A673 (cell line): Measurements from ENCODE around the gene RDX. TPM values are rescaled to one million over a fixed set of nuclear protein-coding genes. Genes with fewer than 3 reads are reported as not detected.
A peak's percentile ranks its signal among the peaks of the same experiment; 100 is the strongest.

Experiments
- BruUV-seq: library from RNA; stranded (reverse); fragments of 400-500 nt; replicated peaks from 2 replicates; lab custom pipeline; 2021; lab: Mats Ljungman, UMichigan
- CTCF ChIA-PET: fragments of 300-600 bp; sonication (Branson Sonifier 250); formaldehyde crosslinking; loops from one replicate; lab custom pipeline; 2022; ENCODE audit warnings: antibody characterized with exemption; lab: Charles Lee
- POLR2A ChIA-PET: fragments of 300-600 bp; sonication (Branson Sonifier 250); formaldehyde crosslinking; loops from one replicate; lab custom pipeline; 2022; ENCODE audit warnings: antibody characterized with exemption; ENCODE audit not compliant: low non-redundant PET; lab: Charles Lee
- DNase-seq: peaks from one replicate; pipeline ENCODE4 v3.0.0-alpha.2; 2015; ENCODE audit warnings: low spot score
- H3K27ac ChIP-seq: fragments of 200-600 bp; sonication (generic); 2 replicates; pipeline ENCODE4 v1.5.1; 2016; ENCODE audit warnings: mixed run types, low read depth, mild to moderate bottlenecking, mixed read lengths, antibody characterized with exemption, low read length; ENCODE audit not compliant: poor library complexity, severe bottlenecking
- H3K27me3 ChIP-seq: fragments of 200-600 bp; sonication (generic); replicated peaks from 2 replicates; pipeline ENCODE4 v1.6.1; 2017; ENCODE audit warnings: mixed run types, low read depth, mild to moderate bottlenecking, mixed read lengths, antibody characterized with exemption, low read length; ENCODE audit not compliant: insufficient read depth, poor library complexity
- H3K36me3 ChIP-seq: fragments of 200-600 bp; sonication (generic); 2 replicates; pipeline ENCODE4 v1.6.1; 2016; ENCODE audit warnings: mixed run types, mild to moderate bottlenecking, mixed read lengths, antibody characterized with exemption, low read length; ENCODE audit not compliant: insufficient read depth, poor library complexity, severe bottlenecking
- H3K4me1 ChIP-seq: fragments of 200-600 bp; sonication (generic); 2 replicates; pipeline ENCODE4 v1.6.1; 2017; ENCODE audit warnings: mixed run types, mild to moderate bottlenecking, mixed read lengths, antibody characterized with exemption, low read length; ENCODE audit not compliant: insufficient read depth, poor library complexity, severe bottlenecking
- H3K4me3 ChIP-seq: fragments of 200-600 bp; sonication (generic); 2 replicates; pipeline ENCODE4 v1.5.1; 2016; ENCODE audit warnings: low read depth, mixed run types, mild to moderate bottlenecking, mixed read lengths, low read length; ENCODE audit not compliant: poor library complexity, severe bottlenecking
- H3K9me3 ChIP-seq: fragments of 200-600 bp; sonication (generic); 2 replicates; pipeline ENCODE4 v1.6.1; 2016; ENCODE audit warnings: mixed run types, low read depth, mild to moderate bottlenecking, mixed read lengths, antibody characterized with exemption, low read length; ENCODE audit not compliant: poor library complexity, severe bottlenecking
- EZH2 ChIP-seq: fragments of 200-600 bp; sonication (generic); IDR thresholded peaks from 2 replicates; pipeline ENCODE4 v1.6.1; 2017; ENCODE audit warnings: borderline replicate concordance, low read depth, mild to moderate bottlenecking, mixed read lengths, antibody characterized with exemption, low read length; ENCODE audit not compliant: poor library complexity, severe bottlenecking
- intact Hi-C: fragments of 100-400 bp; cut with micrococcal nuclease; formaldehyde crosslinking; loops from one replicate; pipeline ENCODE4 v1.10.0; 2022; ENCODE audit not compliant: unreplicated experiment
- total RNA-seq: library from RNA; stranded (reverse); gene quantifications from 2 replicates; pipeline ENCODE4 v1.2.3, GENCODE V29; 2021
- TF ChIP-seq, protein P1 (sequence below): fragments of 300-800, 200-600 bp; sonication (generic); conservative IDR thresholded peaks from 2 replicates; pipeline ENCODE4 v1.5.1; 2017; ENCODE audit warnings: low read depth, mild to moderate bottlenecking, antibody characterized with exemption, low read length, moderate library complexity, mixed read lengths

The RDX gene
- total RNA-seq, 1 experiment from 2014 or later: 395 TPM

DNA sequence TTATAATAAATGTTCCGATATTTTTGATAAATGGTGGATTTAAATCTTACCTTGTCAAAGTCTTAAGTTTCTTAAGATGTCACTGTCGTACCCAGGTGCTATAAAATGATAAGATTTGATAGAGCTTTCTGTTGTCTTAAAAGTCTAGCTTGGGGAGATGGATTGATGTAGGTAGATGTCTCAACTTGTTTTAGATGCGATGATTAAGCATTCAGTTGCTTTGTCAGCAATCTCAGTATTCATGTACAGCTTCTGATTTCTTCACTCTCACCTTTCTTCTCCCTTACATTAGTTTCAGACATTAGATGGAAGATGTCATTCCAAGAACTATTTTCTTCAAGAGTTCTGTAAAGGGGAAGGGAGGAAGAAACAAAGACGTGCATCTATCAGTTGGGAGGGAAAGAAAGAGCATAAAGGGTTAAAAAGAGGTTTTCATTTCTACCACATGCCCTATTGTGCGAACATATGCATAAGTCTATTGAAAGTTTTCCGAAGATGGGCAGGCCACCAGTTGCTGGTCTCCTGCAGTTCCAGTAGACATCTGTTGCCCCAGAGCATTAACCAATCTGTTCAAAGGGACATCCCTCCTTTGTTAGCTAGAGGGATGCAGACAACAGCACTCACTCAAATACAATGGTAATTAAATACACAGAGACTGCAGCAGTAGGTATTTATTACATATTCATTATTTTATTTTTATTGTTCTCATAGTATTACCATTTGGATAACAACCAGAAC lies 164.9 kb downstream of the RDX start:
- no peaks in the 10 kb centered on the region for H3K9me3 ChIP-seq
- H3K4me3 ChIP-seq: no peak overlapping the region
- no peaks in the 10 kb centered on the region for H3K27me3 ChIP-seq
- no TSS peak for BruUV-seq
- H3K27ac ChIP-seq: no peak overlapping the region
- peaks cover 80% of the 10 kb centered on the region for H3K4me1 ChIP-seq
- intact Hi-C loops: no loop called here
- TF ChIP-seq, protein P1, sequence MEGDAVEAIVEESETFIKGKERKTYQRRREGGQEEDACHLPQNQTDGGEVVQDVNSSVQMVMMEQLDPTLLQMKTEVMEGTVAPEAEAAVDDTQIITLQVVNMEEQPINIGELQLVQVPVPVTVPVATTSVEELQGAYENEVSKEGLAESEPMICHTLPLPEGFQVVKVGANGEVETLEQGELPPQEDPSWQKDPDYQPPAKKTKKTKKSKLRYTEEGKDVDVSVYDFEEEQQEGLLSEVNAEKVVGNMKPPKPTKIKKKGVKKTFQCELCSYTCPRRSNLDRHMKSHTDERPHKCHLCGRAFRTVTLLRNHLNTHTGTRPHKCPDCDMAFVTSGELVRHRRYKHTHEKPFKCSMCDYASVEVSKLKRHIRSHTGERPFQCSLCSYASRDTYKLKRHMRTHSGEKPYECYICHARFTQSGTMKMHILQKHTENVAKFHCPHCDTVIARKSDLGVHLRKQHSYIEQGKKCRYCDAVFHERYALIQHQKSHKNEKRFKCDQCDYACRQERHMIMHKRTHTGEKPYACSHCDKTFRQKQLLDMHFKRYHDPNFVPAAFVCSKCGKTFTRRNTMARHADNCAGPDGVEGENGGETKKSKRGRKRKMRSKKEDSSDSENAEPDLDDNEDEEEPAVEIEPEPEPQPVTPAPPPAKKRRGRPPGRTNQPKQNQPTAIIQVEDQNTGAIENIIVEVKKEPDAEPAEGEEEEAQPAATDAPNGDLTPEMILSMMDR: no peak
- TF ChIP-seq EZH2: no peak
- ChIA-PET POLR2A (interaction anchor here (0.6 kb wide), 3 partner anchors 48 to 476 kb away, joined by 3 to 4 read pairs (median 3); no protein-coding TSS in a partner anchor), CTCF (no interaction called here)
- H3K36me3 ChIP-seq: no peaks in the 10 kb centered on the region
- peak; percentile 55 for DNase-seq

DNA sequence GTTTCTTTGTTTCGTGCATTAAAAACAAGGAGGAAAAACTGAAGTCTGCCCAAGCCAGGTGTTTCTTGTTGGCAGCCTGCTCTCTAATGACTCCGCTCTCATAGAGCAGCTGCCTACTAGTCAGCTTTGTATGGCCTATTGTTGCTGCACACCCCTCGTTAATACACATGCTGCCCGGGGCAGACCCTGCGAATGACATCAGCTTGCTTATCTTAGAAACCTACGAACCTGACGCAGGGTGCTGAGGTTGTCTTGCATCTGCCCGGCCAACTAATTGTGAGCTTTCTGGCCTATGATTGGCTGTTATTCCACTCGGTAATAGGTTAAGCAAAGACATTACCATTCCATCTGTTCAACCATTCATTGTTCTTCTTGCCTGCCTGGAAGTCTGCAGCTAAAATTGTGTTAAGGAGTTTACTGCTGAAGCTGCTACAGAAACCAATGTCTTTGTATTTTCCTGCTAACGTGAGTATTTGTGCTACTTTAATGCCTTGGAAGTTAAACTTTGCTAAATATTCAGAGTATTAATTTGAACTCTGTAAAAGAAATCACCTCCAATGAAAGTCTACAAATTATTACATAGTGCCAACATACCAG lies 165.7 kb downstream of the RDX start:
- POLR2A ChIA-PET: interaction anchor here (0.6 kb wide), 1 partner anchor 47 kb away, joined by 3 read pairs; no protein-coding TSS in a partner anchor

DNA sequence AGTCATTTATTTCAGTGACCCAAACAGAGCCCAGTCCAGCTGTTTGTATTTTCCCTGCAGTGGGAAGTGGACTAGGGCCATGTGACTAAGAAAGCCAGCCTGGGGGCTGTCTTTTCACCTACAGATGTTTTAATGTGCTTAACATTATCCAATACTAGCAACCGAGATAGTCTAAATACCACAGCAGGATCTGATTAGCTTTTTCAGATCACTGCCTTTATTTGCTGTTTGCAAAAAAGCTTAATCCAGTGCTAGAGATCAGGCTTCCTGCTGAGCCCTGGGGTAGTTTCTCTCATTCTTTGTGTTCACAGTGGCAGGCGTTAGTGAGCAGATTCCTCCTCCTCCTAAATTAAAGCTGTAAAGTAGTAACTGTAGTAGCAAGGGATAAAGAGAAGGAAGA lies 168.3 kb downstream of the RDX start:
- Histone ChIP-seq H3K27ac (peak overlapping the region; percentile 70), H3K36me3 (no peaks in the 10 kb centered on the region), H3K4me1 (peaks cover 78% of the 10 kb centered on the region), H3K9me3 (no peaks in the 10 kb centered on the region), H3K4me3 (peak overlapping the region; percentile 7), H3K27me3 (no peaks in the 10 kb centered on the region)
- DNase-seq: peak; percentile 98
- ChIA-PET CTCF (interaction anchor here (0.7 kb wide), 3 partner anchors 20 to 318 kb away, joined by 3 to 5 read pairs (median 3); no protein-coding TSS in a partner anchor), POLR2A (interaction anchor here (0.7 kb wide), 1 partner anchor 31 kb away, joined by 4 read pairs; no protein-coding TSS in a partner anchor)
- TF ChIP-seq EZH2: no peak
- TF ChIP-seq, protein P1: no peak
- intact Hi-C loops: loop anchor here (1.0 to 5.0 kb wide), 2 partner anchors 182 to 249 kb away; no protein-coding TSS in a partner anchor
- BruUV-seq: no TSS peak

More for the DNA sequence above, 165.7 kb downstream of the RDX start:
- intact Hi-C loops: no loop called here
- Histone ChIP-seq H3K9me3 (no peaks in the 10 kb centered on the region), H3K27ac (no peak overlapping the region), H3K27me3 (no peaks in the 10 kb centered on the region), H3K4me3 (no peak overlapping the region), H3K36me3 (no peaks in the 10 kb centered on the region), H3K4me1 (peaks cover 80% of the 10 kb centered on the region)
- peak; percentile 63 for DNase-seq
- BruUV-seq: no TSS peak
- CTCF ChIA-PET: interaction anchor here (1.1 kb wide), 1 partner anchor 237 kb away, joined by 3 read pairs; no protein-coding TSS in a partner anchor
- no peak for TF ChIP-seq EZH2
- TF ChIP-seq, protein P1: no peak
